ENCODE data around the gene GLS2. TPM values are rescaled to one million over a fixed set of nuclear protein-coding genes. Genes with fewer than 3 reads are reported as not detected.

Gene GLS2
- total RNA-seq, result 2.2 to 2.9 TPM (median 2.9 TPM) in 3 replicates

- Mint-ChIP-seq H3K27ac (peak within 1 kb of the TSS; percentile 1), H3K4me1 (peaks cover 11% of the 10 kb centered on the region), H3K27me3 (ENCODE audit: low read depth) (peaks cover 67% of the 10 kb centered on the region), H3K4me3 (peak within 1 kb of the TSS; percentile 68), H3K36me3 (peaks cover 2% of the 10 kb centered on the region), H3K9me3 (peaks cover 4% of the 10 kb centered on the region)
- DNase-seq (ENCODE audit: low spot score in 2 of 2, unreplicated experiment in 2 of 2), result peak; percentile 50 to 77
- TF ChIP-seq CTCF (IDR thresholded peaks at IDR 0.05; ENCODE audit: unreplicated experiment), result no peak
These were observed at the start of gene GLS2 for GRCh38 chr12:56488041-56488955. TSS of gene GLS2 (minus strand) at chr12:56488161. CDS start at chr12:56488118, 43 bp downstream.

GRCh38 chr12:56537546-56537945 lies 49.6 kb upstream of the GLS2 start:
- H3K4me3 Mint-ChIP-seq, result no peak overlapping the region
- no peaks in the 10 kb centered on the region for H3K9me3 Mint-ChIP-seq
- TF ChIP-seq CTCF (IDR thresholded peaks at IDR 0.05; ENCODE audit: unreplicated experiment), result no peak
- H3K36me3 Mint-ChIP-seq, result peaks cover 2% of the 10 kb centered on the region
- H3K27me3 Mint-ChIP-seq (ENCODE audit: low read depth), result no peaks in the 10 kb centered on the region
- no peak overlapping the region for H3K27ac Mint-ChIP-seq
- DNase-seq (ENCODE audit: low spot score in 2 of 2, unreplicated experiment in 2 of 2), result no peak
- peaks cover 4% of the 10 kb centered on the region for H3K4me1 Mint-ChIP-seq

- H3K9me3 Mint-ChIP-seq, result no peaks in the 10 kb centered on the region
- H3K4me3 Mint-ChIP-seq, result no peak overlapping the region
- peaks cover 7% of the 10 kb centered on the region for H3K36me3 Mint-ChIP-seq
- DNase-seq (ENCODE audit: low spot score in 2 of 2, unreplicated experiment in 2 of 2), result no peak
- H3K4me1 Mint-ChIP-seq, result peaks cover 12% of the 10 kb centered on the region
- H3K27ac Mint-ChIP-seq, result no peak overlapping the region
- no peak for TF ChIP-seq CTCF (IDR thresholded peaks at IDR 0.05; ENCODE audit: unreplicated experiment)
- H3K27me3 Mint-ChIP-seq (ENCODE audit: low read depth), result no peaks in the 10 kb centered on the region
These were observed 42.6 kb upstream of the GLS2 start for GRCh38 chr12:56530390-56531055.

- Mint-ChIP-seq H3K27me3 (ENCODE audit: low read depth) (no peaks in the 10 kb centered on the region), H3K4me3 (no peak overlapping the region), H3K4me1 (peaks cover 12% of the 10 kb centered on the region), H3K36me3 (peaks cover 6% of the 10 kb centered on the region), H3K27ac (peak overlapping the region; percentile 10), H3K9me3 (no peaks in the 10 kb centered on the region)
- TF ChIP-seq CTCF (IDR thresholded peaks at IDR 0.05; ENCODE audit: unreplicated experiment), result no peak
- no peak for DNase-seq (ENCODE audit: low spot score in 2 of 2, unreplicated experiment in 2 of 2)
These were observed 41.7 kb upstream of the GLS2 start for GRCh38 chr12:56529656-56530055.

GRCh38 chr12:56528846-56529245 lies 40.9 kb upstream of the GLS2 start:
- peak overlapping the region; percentile 100 for H3K27ac Mint-ChIP-seq

More at GRCh38 chr12:56528846-56529245, 40.9 kb upstream of the GLS2 start:
- DNase-seq (ENCODE audit: low spot score in 2 of 2, unreplicated experiment in 2 of 2), result no peak
- Mint-ChIP-seq H3K4me3 (no peak overlapping the region), H3K36me3 (peaks cover 6% of the 10 kb centered on the region), H3K9me3 (no peaks in the 10 kb centered on the region), H3K4me1 (peaks cover 18% of the 10 kb centered on the region), H3K27me3 (ENCODE audit: low read depth) (no peaks in the 10 kb centered on the region)
- no peak for TF ChIP-seq CTCF (IDR thresholded peaks at IDR 0.05; ENCODE audit: unreplicated experiment)
